Stimulated activated CD4-positive, alpha-beta T cell treated with anti-CD3 and anti-CD28 coated beads, Interleukin-12 subunit alpha, Interleukin-12 subunit beta, amount 100 ng/mL, for 24 hours (primary cell): Measurements from ENCODE around the gene CLEC17A.

ENCODE experiments used
- DNase-seq, 2 experiments: peaks; one replicate each; pipeline ENCODE4 v3.0.0-alpha.2; 2020; ENCODE audit warnings: low read depth in 2 of 2

Gene CLEC17A

GRCh38 chr19:14654786-14655560 lies 72.1 kb downstream of the CLEC17A start:
- no peak for DNase-seq

DNA sequence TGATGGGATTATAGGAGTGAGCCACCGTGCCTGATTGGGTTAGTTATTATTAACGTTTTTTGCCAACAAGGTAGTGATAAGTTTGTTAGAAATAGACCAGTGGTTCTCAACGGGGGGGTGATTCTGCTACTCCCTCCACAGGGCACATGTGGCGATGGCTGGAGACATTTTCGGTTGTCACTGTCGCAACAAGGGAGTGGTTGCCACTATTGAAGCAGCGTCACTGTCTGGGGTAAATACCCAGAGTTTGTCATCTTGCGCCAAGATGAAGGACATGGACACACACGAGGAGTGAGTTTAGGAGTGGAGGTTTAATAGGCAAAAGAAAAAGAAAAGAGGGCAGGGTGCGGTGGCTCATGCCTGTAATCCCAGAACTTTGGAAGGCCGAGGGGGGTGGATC lies 72.8 kb downstream of the CLEC17A start:
- no peak for DNase-seq

GRCh38 chr19:14659874-14660489 lies 77.1 kb downstream of the CLEC17A start:
- no peak for DNase-seq

DNA sequence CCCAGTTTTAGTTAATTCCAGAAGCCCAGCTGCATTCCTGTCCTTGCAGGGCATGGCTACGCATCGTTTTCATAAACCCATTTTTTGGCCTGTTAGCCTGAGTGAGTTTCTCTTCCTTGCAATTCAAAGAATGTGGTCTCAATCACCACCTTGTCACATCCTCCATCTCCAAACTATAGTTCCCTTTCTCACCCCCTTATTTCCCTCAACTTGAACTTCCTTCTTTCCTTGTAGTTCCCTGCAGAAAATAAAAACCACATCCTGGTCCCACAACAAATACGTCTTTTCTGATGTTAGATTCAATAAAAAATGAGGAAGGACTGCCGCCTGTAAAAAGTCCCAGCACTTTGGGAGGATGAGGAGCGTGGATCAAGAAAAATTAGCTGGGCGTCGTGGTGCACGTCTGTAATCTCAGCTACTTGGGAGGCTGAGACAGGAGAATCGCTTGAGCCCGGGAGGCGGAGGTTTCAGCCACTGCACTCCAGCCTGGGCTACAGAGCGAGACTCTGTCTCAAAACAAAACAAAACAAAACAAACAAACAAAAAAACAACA lies 78.6 kb downstream of the CLEC17A start:
- DNase-seq = no peak
